ENCODE measurements around the gene AKAP13.

GRCh38 chr15:85789496-85789875 lies 409.1 kb downstream of the AKAP13 start:
- TF ChIP-seq, protein P1, sequence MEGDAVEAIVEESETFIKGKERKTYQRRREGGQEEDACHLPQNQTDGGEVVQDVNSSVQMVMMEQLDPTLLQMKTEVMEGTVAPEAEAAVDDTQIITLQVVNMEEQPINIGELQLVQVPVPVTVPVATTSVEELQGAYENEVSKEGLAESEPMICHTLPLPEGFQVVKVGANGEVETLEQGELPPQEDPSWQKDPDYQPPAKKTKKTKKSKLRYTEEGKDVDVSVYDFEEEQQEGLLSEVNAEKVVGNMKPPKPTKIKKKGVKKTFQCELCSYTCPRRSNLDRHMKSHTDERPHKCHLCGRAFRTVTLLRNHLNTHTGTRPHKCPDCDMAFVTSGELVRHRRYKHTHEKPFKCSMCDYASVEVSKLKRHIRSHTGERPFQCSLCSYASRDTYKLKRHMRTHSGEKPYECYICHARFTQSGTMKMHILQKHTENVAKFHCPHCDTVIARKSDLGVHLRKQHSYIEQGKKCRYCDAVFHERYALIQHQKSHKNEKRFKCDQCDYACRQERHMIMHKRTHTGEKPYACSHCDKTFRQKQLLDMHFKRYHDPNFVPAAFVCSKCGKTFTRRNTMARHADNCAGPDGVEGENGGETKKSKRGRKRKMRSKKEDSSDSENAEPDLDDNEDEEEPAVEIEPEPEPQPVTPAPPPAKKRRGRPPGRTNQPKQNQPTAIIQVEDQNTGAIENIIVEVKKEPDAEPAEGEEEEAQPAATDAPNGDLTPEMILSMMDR (IDR thresholded peaks at IDR 0.05) = no peak
- TF ChIP-seq EP300 (IDR thresholded peaks at IDR 0.05) (no peak), POLR2A (IDR thresholded peaks at IDR 0.05) (no peak)
